GM18505 (cell line): ENCODE measurements around the gene KAT2B.

ENCODE experiments used
- ATAC-seq: cut with Tn5 transposase; IDR thresholded peaks from one replicate; pipeline ENCODE4 v1.9.1; 2021; ENCODE audit not compliant: unreplicated experiment
- POLR2A ChIP-seq: IDR thresholded peaks from 4 replicates; pipeline ENCODE4 v1.6.1; 2011; ENCODE audit warnings: borderline replicate concordance; ENCODE audit not compliant: insufficient read depth, insufficient read length; ENCODE audit errors: extremely low read depth

Gene KAT2B

DNA sequence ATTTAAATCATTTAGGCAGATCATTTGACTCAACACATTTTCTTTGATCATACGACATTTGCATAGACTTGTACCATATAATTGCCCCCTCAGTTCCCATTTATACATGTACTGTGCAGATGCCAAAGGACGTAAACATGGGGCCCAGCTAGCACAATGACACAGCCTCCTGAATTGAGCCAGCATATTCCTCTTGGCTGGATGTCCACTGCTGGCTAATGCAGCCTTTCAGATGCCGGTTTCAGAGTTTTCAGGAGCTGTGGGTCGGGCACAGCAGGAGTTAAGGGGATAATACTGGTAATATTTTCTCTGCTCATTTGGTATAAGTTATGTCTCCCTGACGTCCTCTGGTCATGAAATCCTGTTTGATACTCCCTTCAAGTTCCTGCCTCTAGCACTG is 39.4 kb downstream of the KAT2B start:
- TF ChIP-seq POLR2A, result no peak
- ATAC-seq, result no peak

DNA sequence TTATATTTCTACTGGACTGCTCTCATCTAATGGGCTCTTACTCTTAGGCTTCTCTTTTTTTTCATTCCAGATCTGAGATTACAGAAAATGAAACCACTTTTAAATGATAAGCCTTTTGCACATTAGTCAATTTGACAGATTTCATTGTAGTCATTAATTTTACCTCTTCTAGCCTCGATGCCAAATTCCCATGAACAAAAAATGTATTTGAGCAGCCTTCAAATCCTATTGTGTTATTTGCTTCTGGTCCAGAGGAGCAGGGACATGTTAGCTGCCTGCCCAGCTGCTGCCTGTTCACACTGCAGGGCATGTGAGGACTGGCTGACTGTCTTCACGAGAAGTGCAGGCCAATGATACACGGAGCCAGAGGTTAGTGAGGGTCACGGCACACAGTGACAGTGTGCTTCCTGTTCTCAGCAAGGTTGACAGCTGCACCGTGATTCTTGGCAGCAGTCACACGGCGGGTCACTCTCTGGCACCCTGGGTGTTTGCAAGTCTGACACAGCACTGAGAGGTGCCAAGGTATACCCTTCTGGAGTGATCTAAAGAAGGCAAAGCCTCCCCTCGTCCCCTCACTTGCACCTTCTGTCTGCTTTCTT is 40.8 kb downstream of the KAT2B start:
- ATAC-seq, result peak; percentile 69
- TF ChIP-seq POLR2A, result no peak

DNA sequence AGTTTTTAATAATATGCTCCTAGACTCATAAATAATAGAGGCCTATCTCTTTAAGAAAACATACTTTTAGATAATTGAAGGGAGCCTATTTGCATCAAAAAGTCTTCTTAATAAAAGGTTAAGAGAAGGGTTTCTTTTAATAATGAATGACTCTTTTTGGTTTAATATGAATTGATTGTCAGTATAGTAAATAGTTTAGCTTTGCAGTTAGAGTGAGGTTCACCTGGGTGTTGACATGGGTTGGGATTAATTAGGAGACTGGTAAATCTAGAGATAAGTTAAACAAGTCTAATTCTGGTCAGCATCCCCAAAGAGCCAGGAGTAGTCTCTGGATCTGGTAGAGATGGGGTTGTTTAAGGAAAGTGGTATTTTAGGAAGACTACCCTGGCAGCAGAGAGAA is 43.0 kb downstream of the KAT2B start:
- no peak for TF ChIP-seq POLR2A
- no peak for ATAC-seq

DNA sequence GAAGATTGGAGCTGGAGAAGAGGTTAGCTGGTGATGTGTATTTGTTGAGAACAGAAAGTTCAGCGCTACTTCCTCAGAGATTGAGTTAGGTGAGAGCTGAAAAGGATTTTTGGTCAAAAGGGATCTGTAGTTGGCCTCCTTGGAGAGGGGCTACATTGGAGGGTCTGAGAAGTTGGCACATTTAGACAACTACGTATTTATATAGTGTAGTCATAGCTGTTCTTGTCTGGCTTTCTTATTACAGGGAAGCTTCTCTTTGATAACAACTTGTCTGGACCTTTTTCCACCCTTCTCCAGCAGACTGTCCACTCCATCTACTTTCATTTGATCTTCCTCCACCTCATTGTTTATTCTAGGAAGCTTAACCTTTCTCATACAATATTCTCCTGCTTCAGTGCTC is 43.7 kb downstream of the KAT2B start:
- no peak for TF ChIP-seq POLR2A
- no peak for ATAC-seq

DNA sequence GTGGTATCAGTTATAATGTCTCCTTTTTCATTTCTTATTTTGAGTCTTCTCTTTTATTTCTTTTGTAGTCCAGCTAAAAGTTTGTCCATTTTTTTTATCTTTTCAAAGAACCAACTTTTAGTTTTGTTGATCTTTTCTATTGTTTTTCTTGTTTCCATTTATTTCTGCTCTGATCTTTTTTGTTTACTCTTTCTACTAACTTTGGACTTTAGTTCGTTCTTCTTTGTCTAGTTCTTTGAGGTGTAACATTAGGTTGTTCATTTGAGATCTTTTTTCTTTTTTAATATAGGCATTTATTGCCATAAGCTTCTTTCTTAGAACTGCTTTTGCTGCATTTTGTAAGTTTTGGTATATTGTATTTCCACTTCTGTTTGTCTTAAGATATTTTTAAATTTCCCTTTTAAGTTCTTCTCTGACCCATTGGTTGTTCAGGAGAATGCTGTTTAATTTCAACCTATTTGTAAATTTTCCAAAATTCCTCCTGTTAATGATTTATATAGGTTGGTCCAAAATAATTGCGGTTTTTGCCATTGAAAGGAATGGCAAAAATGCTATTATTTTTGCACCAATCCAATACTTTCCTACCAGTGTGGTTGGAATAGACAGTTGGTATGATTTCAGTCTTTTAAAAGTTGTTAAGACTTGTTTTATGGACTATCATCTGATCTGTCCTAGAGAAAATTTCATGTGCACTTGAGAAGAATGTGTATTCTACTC is 51.2 kb downstream of the KAT2B start:
- no peak for TF ChIP-seq POLR2A
- ATAC-seq, result no peak

DNA sequence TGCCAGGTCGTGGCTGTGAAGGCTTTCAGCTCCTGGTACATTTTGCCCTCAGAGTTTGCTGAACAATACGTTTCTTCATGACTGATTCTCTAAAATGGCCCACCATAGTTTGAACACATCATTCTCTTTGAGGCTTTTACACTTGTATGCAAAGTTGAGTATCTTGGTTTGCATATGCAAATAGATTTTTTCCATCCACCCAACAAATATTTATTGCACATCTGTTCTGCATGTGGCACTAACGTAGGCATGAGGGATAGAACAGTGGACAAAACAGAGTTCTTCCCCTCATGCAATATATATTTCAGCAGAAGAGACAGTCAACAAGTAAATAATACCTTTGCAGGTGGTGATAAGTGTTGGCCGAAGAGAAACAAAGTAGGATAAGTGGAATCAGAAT is 55.2 kb downstream of the KAT2B start:
- no peak for TF ChIP-seq POLR2A
- no peak for ATAC-seq

DNA sequence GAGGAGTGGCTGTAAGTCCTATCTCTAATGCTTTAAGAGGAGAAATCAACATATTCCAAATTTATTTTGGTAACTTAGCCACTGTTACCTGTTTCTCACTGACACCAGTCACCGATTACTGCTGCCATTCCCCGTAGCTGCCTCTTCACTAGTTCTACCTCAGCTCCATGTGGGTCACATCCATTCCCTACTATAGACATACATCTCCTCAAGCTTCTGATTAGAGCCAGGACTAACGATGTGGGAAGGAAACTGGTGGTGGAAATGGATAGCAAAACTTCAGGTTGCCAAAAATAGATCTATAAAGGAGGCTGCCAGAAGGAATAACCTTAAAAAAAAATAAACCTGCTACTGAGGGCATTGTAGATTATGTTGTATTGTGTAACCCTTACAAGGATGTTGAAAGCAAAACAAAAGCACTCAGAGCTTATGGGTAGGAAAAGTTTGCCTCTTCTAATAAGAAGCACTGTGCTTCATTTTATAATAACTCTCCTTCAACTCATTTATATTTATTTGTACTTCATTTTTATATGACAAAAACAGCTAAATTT is 56.0 kb downstream of the KAT2B start:
- ATAC-seq, result no peak
- TF ChIP-seq POLR2A, result no peak

DNA sequence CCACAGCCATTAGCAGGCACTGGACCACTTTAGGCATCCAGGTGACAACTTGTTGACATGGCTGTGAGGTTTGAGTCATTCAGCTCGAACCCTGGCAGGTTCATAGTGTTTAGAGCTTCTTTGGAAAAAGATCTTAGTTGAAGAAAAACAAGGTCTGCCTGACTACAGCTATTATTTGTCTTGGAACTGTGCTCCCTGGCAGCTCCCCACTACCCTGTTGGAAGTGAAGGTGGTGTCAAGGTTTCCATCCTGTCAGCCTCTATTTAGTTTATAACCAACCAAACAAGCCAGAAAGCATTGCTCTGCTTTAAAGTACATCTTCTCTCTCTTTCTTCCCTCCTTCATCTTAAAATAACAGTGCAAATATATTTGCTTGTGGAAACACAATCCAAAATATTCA is 56.8 kb downstream of the KAT2B start:
- no peak for TF ChIP-seq POLR2A
- ATAC-seq, result no peak

DNA sequence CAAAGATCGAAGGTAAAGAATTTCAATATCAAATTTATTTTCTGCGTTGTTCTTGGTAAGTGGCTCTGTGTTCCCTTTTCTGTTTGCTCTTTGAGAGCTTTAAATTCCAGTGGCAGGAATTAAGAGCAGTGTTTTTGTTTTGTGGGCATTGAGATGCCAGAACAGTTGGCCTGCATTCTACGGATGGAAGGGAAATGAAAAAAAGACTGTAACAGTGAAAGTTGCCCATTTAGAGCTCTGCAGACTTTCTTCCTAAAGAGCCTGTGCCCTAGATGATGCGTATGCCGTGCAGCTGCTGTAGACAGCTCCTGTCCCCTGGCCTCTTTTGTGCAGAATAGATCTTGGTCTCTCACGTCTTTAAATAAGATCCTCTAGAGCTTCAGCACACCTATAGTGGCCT is 58.8 kb downstream of the KAT2B start:
- ATAC-seq, result no peak
- no peak for TF ChIP-seq POLR2A

DNA sequence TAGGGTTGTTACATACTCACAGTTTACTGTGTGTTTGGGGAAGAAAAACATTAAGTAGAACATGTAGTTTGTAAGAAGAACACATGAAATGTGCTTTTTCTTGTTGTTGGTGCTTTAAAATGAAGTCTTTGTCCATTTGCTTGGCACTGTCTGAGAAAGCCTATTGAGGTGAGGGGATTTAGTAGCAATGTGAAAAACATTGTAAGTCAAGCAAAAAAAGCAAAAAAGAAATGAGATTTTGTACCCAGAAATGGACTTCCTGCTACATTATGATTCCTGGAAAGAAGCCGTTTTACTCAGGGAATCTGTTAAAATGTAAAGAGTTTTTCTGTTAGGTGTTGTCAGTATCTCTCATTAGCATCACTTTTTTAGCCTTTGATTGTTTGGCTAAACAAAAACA is 59.9 kb downstream of the KAT2B start:
- no peak for TF ChIP-seq POLR2A
- no peak for ATAC-seq

DNA sequence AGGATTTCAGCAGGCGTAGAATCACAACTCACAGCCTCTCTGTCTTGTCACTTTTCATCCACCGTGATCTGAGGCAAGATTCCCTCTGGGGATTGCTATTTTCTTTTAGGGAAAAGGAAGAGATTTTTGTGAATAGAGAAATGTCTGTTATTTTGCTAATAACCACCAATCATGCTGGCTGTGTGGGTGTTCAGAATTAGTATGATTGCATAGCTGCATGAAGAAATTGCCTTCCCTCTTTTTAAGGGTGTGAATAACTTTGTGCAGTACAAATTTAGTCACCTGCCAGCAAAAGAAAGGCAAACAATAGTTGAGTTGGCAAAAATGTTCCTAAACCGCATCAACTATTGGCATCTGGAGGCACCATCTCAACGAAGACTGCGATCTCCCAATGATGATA is 60.8 kb downstream of the KAT2B start:
- no peak for ATAC-seq
- TF ChIP-seq POLR2A, result no peak

DNA sequence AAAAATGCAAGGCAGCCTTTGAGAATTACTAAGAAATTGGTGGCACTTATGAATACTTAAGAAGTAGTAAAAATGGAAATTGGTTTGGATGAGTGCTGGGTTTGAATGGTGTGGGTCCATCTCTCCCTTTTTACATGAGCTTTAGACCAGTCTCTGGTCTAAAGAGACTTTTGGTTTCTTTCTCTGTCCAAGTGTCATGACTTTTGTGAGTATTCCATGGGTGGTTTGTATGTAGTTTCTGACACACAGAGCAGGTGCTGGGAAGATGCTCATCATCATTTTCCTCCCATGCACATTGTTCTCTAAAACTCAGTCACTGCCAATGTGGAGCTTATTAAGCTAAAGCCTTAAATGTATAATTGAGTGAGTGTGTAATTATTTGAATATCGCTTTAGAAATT is 63.5 kb downstream of the KAT2B start:
- TF ChIP-seq POLR2A, result no peak
- peak; percentile 13 for ATAC-seq

DNA sequence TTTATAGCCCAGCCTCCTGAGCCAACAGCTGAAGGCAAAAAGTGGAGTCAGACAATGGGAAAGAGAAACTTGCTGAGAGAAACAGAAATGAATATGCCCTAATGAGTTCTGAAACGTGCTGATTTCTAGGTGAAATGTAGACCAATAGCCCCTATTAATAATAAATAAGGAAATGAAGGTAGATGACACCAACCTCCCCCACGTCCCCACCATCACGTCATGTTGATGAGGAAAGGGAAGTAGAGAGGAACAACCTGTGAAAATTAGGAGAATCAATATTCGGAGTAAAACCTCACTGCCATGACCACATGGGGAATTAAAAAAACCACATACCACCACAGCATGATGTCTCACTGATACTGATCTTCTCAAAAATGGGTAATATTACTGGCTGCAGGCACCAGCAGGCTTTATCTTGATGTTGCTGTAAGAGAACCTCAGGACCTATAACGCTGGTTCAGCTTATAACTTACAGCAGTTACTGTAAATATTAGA is 64.0 kb downstream of the KAT2B start:
- no peak for TF ChIP-seq POLR2A
- peak; percentile 57 for ATAC-seq
